Skeletal muscle satellite cell (primary cell): ENCODE data around the gene SLC8A2.
"Not testable (repeated sequence)": the region's sequence is repeated elsewhere in the genome, so short reads cannot be mapped to it uniquely, and the experiment has no call there.

ENCODE experiments used
- H3K27me3 ChIP-seq: 2 replicates; pipeline ENCODE4 v1.7.0; 2013; ENCODE audit warnings: low read length; ENCODE audit not compliant: control insufficient read depth, insufficient read depth
- H3K36me3 ChIP-seq: 2 replicates; pipeline ENCODE4 v1.7.0; 2013; ENCODE audit warnings: mild to moderate bottlenecking, control low read depth, low read length; ENCODE audit not compliant: insufficient read depth
- H3K4me1 ChIP-seq: 2 replicates; pipeline ENCODE4 v1.7.0; 2013; ENCODE audit warnings: low read length; ENCODE audit not compliant: control insufficient read depth, insufficient read depth
- H3K4me2 ChIP-seq: 2 replicates; pipeline ENCODE4 v1.7.0; 2013; ENCODE audit warnings: mild to moderate bottlenecking, low read length
- H3K4me3 ChIP-seq: 2 replicates; pipeline ENCODE4 v1.7.0; 2013; ENCODE audit warnings: low read length
- H3K9ac ChIP-seq: 2 replicates; pipeline ENCODE4 v1.7.0; 2013; ENCODE audit warnings: mild to moderate bottlenecking, low read depth, low read length, moderate library complexity
- H3K9me3 ChIP-seq: replicated peaks from 2 replicates; pipeline ENCODE4 v1.7.0; 2013; ENCODE audit warnings: mild to moderate bottlenecking, control low read depth, low read length

The SLC8A2 gene

DNA sequence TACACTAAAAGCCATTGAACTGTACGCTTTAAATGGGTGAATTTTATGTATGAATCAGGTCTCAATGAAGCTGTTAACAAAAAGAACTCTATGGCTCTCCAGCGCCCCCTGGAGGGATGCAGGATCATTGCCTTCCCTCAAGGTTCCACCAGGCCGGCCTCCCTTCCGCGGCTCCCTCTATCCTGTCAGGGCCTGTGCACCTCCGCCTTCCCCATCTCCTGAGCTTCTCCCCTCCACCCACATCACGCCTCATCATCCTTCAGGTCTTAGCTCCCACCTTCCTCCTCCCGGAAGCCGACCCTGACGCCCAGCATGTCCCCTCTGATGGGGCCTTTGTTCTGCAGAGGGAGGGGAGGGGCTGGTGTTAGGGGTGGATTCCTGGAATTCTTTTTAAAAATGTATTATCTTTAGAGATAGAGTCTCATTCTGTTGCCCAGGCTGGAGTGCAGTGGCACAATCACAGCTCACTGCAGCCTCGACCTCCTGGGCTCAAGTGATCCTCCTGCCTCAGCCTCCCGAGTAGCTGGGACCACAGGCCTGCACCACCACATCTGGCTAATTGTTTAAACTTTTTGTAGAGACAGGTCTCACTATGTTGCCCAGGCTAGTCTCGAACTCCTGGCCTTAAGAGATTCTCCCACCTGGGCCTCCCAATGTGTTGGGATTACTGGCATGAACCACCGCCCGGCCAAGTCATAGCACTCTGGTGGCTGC lies 80.0 kb downstream of the SLC8A2 start:
- no peak overlapping the region for H3K4me2 ChIP-seq
- H3K9me3 ChIP-seq: no peaks in the 10 kb centered on the region
- no peaks in the 10 kb centered on the region for H3K4me1 ChIP-seq
- no peak overlapping the region for H3K4me3 ChIP-seq
- peaks cover 13% of the 10 kb centered on the region for H3K27me3 ChIP-seq
- H3K9ac ChIP-seq: no peak overlapping the region
- no peaks in the 10 kb centered on the region for H3K36me3 ChIP-seq

DNA sequence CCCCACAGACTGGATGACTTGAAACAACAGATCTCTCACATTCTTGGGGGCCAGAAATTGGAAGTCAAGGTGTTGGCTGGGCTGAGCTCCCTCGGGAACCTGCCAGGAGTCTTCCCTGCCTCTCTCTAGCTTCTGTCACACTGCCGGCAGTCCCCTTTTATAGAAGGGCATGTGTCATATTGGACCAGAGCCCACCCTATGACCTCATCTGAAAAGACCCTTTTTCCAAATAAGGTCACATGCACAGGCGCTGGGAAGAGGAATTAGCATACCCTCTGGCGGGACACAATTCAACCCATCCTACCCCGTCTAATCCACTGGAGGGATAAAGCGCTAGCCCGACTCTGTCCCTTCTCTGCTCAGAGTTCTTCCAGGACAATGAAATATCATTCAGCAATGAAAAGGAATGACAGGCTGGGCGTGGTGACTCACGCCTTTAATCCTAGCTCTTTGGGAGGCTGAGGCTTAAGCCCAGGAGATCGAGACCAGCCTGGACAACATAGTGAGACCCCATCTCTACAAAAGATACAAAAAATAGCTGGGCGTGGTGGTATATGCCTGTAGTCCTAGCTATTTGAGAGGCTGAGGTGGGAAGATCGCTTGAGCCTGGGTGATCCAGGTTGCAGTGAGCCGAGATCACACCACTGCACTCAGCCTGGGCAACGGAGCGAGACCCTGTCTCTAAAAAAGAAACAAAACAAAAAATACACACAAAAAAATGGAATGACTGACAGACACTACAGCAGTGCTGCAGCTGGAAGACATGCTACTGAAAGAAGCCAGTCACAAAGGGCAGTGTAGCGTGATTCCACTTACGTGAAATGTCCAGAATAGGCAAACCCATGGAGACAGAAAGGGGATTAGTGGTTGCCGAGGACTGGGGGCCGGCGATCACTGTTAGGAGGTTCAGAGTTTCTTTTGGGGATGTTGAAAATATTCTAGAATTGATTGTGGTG lies 80.9 kb downstream of the SLC8A2 start:
- no peak overlapping the region for H3K9ac ChIP-seq
- no peaks in the 10 kb centered on the region for H3K4me1 ChIP-seq

DNA sequence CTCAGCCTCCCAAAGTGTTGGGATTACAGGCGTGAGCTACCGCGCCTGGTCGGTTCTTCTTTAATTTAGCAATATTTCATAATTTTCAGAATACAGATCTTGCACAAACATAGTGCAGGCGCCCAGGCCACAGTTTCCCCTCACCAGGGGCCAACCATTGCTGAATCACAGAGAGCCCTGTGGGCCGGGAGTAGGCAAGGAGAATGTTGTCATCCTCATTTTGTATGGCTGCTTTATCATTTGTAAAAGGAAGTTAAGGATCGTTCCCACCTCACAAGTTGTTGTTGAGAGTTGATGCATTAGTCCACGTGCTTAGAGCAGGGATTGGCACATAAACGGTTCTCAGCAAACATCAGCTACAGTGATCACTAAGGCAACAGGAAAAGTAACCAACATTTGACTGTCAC lies 82.5 kb downstream of the SLC8A2 start:
- Histone ChIP-seq H3K4me1 (no peaks in the 10 kb centered on the region), H3K27me3 (peaks cover 11% of the 10 kb centered on the region), H3K9me3 (no peaks in the 10 kb centered on the region), H3K9ac (no peak overlapping the region), H3K4me2 (no peak overlapping the region), H3K4me3 (no peak overlapping the region), H3K36me3 (no peaks in the 10 kb centered on the region)

More for the DNA sequence above, 80.9 kb downstream of the SLC8A2 start:
- Histone ChIP-seq H3K4me3 (no peak overlapping the region), H3K27me3 (peaks cover 13% of the 10 kb centered on the region), H3K4me2 (no peak overlapping the region), H3K9me3 (no peaks in the 10 kb centered on the region), H3K36me3 (no peaks in the 10 kb centered on the region)

DNA sequence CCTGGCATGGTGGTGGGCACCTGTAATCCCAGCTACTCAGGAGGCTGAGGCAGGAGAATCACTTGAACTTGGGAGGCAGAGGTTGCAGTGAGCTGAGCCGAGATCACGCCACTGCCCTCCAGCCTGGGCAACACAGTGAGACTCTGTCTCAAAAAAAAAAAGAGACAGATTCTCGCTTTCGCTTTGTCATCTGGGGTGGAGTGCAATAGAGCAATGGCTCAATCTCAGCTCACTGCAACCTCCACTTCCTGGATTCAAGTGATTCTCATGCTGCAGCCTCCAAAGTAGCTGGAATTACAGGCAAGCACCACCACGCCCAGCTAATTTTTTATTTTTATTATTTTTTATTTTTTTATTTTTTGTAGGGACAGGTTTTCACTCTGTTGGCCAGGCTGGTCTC lies 83.0 kb downstream of the SLC8A2 start:
- not testable (repeated sequence) for H3K4me1 ChIP-seq, H3K4me2 ChIP-seq, H3K9me3 ChIP-seq, H3K9ac ChIP-seq, H3K36me3 ChIP-seq, H3K4me3 ChIP-seq
- H3K27me3 ChIP-seq: peaks cover 10% of the 10 kb centered on the region

DNA sequence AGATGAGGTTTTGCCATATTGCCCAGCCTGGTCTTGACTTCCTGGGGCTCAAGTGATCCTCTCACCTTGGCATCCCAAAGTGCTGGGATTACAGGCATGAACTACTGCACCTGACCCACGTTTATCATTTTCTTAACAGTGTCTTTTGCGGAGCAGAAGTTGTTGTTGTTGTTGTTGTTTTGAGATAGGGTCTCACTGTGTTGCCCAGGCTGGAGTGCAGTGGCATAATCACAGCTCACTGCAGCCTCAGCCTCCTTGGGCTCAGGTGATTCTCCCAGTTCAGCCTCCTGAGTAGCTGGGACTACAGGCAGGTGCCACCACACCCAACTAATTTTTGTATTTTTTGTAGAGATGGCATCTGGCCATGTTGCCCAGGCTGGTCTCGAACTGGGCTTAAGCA lies 84.1 kb downstream of the SLC8A2 start:
- not testable (repeated sequence) for H3K36me3 ChIP-seq, H3K4me2 ChIP-seq, H3K4me1 ChIP-seq, H3K9me3 ChIP-seq, H3K27me3 ChIP-seq, H3K4me3 ChIP-seq, H3K9ac ChIP-seq

DNA sequence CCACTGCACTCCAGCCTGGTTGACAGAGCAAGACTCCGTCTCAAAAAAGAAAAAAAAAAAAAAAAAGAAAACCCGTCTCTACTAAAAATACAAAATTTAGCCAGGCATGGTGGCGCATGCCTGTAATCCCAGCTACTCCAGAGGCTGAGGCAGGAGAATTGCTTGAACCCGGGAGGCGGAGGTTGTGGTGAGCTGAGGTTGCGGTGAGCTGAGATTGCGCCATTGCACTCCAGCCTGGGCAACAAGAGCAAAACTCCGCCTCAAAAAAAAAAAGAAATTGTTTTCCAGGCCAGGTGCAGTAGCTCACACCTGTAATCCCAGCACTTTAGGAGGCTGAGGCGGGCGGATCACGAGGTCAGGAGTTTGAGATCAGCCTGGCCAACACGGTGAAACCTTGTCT lies 85.1 kb downstream of the SLC8A2 start:
- H3K36me3 ChIP-seq: peaks cover 10% of the 10 kb centered on the region
- not testable (repeated sequence) for H3K9ac ChIP-seq, H3K4me2 ChIP-seq, H3K9me3 ChIP-seq, H3K27me3 ChIP-seq, H3K4me1 ChIP-seq, H3K4me3 ChIP-seq

DNA sequence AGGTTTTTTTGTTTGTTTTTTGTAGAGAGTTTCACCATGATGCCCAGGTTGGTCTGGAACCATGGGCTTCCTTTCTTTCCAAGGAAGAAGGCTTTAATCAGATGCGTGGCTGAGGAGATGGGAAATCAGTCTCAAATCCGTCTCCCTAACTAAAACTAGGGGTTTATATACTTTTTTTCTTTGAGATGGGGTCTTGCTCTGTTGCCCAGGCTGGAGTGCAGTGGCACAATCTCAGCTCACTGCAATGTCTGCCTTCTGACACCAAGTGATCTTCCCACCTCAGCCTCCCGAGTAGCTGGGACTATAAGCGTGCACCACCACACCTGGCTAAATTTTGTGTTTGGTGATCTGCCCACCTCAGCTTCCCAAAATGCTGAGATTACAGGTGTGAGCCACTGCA lies 87.2 kb downstream of the SLC8A2 start:
- H3K9me3 ChIP-seq, H3K9ac ChIP-seq, H3K4me1 ChIP-seq, H3K4me2 ChIP-seq, H3K4me3 ChIP-seq, H3K27me3 ChIP-seq: not testable (repeated sequence)
- peaks cover 29% of the 10 kb centered on the region for H3K36me3 ChIP-seq

DNA sequence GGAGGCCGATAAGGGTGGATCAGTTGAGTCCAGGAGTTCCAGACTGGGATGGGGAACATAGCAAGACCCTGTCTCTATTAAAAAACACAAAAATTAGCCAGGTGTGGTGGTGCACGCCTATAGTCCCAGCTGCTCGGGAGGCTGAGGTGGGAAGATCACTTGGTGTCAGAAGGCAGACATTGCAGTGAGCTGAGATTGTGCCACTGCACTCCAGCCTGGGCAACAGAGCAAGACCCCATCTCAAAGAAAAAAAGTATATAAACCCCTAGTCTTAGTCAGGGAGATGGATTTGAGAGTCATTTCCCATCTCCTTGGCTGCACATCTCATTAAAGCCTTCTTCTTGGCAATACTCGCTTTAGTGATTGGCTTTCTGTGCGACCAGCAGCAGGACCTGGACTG lies 87.8 kb downstream of the SLC8A2 start:
- H3K36me3 ChIP-seq: peaks cover 29% of the 10 kb centered on the region
- H3K9me3 ChIP-seq, H3K4me1 ChIP-seq, H3K9ac ChIP-seq, H3K27me3 ChIP-seq, H3K4me3 ChIP-seq, H3K4me2 ChIP-seq: not testable (repeated sequence)

DNA sequence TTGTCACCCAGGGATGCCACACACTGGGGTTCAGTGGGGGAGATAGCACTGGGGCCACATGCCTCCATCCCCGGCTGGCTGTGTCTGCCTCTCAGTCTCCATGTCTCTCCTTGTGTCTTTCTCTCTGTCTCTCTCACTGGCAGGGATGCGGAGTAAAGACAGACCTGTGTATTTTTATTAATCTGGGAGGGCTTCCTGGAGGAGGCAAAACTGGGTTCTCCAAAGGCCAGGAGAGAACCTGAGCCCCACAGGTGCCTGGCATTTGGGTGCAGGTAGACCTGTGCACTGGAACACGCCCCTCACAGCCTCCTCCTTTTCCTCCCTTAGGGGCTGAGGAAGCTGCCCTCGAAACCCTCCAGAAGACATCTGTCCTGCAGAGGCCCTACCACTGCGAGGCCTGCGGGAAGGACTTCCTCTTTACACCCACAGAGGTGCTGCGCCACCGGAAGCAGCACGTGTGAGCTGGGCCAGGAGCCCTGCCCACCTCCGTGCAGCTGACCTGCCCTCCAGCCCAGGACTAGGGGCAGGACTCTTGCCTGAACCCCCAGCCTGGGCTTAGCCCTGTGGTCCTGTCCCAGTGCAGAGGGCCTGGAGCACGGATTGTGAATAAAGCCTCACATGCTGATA lies 89.9 kb downstream of the SLC8A2 start:
- Histone ChIP-seq H3K4me1 (peaks cover 6% of the 10 kb centered on the region), H3K27me3 (peaks cover 3% of the 10 kb centered on the region), H3K4me3 (no peak overlapping the region), H3K4me2 (no peak overlapping the region), H3K9ac (no peak overlapping the region), H3K9me3 (no peaks in the 10 kb centered on the region), H3K36me3 (peaks cover 46% of the 10 kb centered on the region)

DNA sequence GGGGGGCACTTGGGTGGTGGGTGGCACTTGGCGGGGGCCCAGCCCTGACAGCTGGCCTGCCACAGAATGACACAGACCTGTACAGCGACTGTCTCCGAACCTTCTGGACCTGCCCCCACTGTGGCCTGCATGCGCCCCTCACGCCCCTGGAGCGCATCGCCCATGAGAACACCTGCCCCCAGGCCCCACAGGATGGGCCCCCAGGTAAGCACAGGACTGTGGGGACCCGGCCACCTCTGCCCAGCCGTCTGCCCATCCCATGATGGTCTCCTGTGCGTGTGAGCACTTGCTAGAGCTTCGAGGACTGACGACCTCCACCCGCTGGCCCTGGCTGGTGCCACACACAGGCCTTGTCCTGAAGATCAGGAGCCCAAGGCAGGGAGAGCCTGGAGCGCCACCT lies 90.6 kb downstream of the SLC8A2 start:
- no peak overlapping the region for H3K4me3 ChIP-seq
- peaks cover 6% of the 10 kb centered on the region for H3K4me1 ChIP-seq
- H3K9ac ChIP-seq: no peak overlapping the region
- H3K27me3 ChIP-seq: peaks cover 3% of the 10 kb centered on the region
- peaks cover 53% of the 10 kb centered on the region for H3K36me3 ChIP-seq
- no peaks in the 10 kb centered on the region for H3K9me3 ChIP-seq
- H3K4me2 ChIP-seq: no peak overlapping the region

DNA sequence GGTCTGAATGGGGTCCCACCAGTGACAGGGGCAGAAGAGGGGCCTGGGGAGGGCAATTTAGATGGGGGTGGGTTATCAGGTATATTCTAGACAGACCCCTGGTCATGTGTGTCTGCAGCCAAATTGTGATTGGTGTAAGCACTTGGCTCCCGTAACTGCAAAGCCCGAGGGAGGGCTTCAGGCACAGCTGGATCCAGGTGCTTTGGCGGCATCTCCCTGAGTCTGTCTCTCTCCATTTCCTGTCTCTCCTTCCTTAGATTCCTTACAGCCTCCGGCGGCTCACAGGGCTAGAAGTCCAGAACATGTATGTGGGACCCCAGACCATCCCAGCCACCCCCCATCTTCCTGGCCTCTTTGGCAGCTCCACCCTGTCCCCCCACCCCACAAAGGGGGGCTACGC lies 91.1 kb downstream of the SLC8A2 start:
- Histone ChIP-seq H3K36me3 (peaks cover 58% of the 10 kb centered on the region), H3K4me1 (peaks cover 6% of the 10 kb centered on the region), H3K9ac (no peak overlapping the region), H3K9me3 (no peaks in the 10 kb centered on the region), H3K4me2 (no peak overlapping the region), H3K27me3 (peaks cover 1% of the 10 kb centered on the region), H3K4me3 (no peak overlapping the region)
